Right atrium auricular region (tissue), 2 donors: Measurements from ENCODE around the gene RPS4Y2. TPM values are rescaled to one million over a fixed set of nuclear protein-coding genes. Genes with fewer than 3 reads are reported as not detected.

ENCODE experiments used
- DNase-seq: peaks from one replicate; pipeline ENCODE4 v3.0.0-alpha.2; 2019; ENCODE audit warnings: low spot score
- H3K27ac ChIP-seq, 2 donors: fragments of 200-600 bp; sonication (generic); 1 replicate in 1 of 2; 2 replicates in 1 of 2; pipeline ENCODE4 v1.5.1; 2016 to 2019
- H3K27me3 ChIP-seq, 2 donors: fragments of 200-600 bp; sonication (generic); one replicate each; pipeline versions ENCODE4 v1.5.1 to v1.6.0; 2017 to 2019
- H3K36me3 ChIP-seq: fragments of 200-600 bp; sonication (generic); one replicate; pipeline ENCODE4 v1.5.1; 2016
- H3K4me1 ChIP-seq, 2 donors: fragments of 200-600 bp; sonication (generic); one replicate each; pipeline versions ENCODE4 v1.5.1 to v1.6.0; 2017 to 2019
- H3K4me3 ChIP-seq, 2 donors: fragments of 200-600 bp; sonication (generic); 1 replicate in 1 of 2; 2 replicates in 1 of 2; pipeline ENCODE4 v1.5.1; 2017 to 2019; ENCODE audit warnings: mild to moderate bottlenecking in 1 of 2, moderate library complexity in 1 of 2
- H3K9me3 ChIP-seq, 2 donors: fragments of 200-600 bp; sonication (generic); one replicate each; pipeline ENCODE4 v1.5.1; 2019
- total RNA-seq, 2 donors: library from RNA; depleted of rRNA; stranded (reverse); fragments of >200 nt; gene quantifications; one replicate each; pipeline ENCODE4 v1.1.0, GENCODE V29; 2016
- TF ChIP-seq, protein P1 (sequence below), 2 donors: fragments of 200-600 bp; sonication (generic); IDR thresholded peaks; one replicate each; pipeline ENCODE4 v1.5.1; 2019; ENCODE audit warnings: antibody characterized with exemption in 2 of 2

Gene RPS4Y2
- total RNA-seq, 2 donors from 2014 or later: not detected

DNA sequence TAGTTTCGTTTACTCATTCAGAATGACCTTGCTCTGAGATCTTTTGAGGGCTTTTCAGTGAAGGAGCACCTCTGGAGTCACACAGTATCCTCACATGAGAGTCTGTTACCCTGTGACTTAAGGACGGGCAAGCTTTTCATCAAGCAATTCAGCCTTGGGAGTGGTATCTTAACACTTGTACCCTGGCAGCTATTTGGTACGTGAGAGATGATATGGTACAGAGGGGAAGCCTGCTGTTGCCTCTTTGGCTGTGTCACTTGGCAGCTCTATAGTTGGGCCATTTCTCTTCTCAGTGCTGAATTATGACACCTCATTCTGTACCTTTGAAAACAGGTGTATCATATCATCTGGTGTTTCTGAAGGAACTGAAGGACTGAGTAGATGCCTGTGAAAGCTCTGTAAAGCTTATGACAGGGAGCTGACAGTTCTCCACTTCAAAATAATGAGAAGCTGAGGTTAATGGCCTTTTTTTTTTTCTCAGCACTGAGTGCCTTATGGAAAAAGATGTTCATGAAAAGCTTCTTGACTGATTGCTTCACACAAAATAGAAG lies 24.3 kb downstream of the RPS4Y2 start:
- Histone ChIP-seq H3K9me3 (no peaks in the 10 kb centered on the region), H3K27me3 (no peaks in the 10 kb centered on the region), H3K36me3 (no peaks in the 10 kb centered on the region), H3K27ac (no peak overlapping the region), H3K4me3 (no peak overlapping the region), H3K4me1 (no peaks in the 10 kb centered on the region)
- no peak for DNase-seq
- TF ChIP-seq, protein P1, sequence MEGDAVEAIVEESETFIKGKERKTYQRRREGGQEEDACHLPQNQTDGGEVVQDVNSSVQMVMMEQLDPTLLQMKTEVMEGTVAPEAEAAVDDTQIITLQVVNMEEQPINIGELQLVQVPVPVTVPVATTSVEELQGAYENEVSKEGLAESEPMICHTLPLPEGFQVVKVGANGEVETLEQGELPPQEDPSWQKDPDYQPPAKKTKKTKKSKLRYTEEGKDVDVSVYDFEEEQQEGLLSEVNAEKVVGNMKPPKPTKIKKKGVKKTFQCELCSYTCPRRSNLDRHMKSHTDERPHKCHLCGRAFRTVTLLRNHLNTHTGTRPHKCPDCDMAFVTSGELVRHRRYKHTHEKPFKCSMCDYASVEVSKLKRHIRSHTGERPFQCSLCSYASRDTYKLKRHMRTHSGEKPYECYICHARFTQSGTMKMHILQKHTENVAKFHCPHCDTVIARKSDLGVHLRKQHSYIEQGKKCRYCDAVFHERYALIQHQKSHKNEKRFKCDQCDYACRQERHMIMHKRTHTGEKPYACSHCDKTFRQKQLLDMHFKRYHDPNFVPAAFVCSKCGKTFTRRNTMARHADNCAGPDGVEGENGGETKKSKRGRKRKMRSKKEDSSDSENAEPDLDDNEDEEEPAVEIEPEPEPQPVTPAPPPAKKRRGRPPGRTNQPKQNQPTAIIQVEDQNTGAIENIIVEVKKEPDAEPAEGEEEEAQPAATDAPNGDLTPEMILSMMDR (IDR thresholded peaks at IDR 0.05): no peak

DNA sequence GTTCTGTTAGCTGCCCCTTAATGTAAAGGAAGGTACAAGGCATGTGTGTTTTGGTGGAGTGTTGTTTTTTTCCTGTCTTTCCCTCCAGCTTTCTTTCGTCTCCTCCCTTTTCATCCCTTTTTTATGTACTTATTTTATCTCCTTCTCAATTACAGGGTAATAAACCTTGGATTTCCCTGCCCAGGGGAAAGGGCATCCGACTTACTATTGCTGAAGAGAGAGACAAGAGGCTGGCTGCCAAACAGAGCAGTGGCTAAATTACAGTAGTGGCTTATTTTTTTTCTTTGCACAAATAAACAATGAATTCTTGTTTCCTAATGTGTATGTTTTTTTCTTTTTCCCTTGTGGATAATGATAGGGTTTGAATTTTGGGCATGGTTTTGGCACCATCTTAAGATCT lies 24.9 kb downstream of the RPS4Y2 start:
- no peaks in the 10 kb centered on the region for H3K9me3 ChIP-seq
- H3K4me3 ChIP-seq: no peak overlapping the region
- H3K27me3 ChIP-seq: no peaks in the 10 kb centered on the region
- no peaks in the 10 kb centered on the region for H3K36me3 ChIP-seq
- H3K27ac ChIP-seq: no peak overlapping the region
- DNase-seq: no peak
- TF ChIP-seq, protein P1 (IDR thresholded peaks at IDR 0.05): no peak
- H3K4me1 ChIP-seq: no peaks in the 10 kb centered on the region

DNA sequence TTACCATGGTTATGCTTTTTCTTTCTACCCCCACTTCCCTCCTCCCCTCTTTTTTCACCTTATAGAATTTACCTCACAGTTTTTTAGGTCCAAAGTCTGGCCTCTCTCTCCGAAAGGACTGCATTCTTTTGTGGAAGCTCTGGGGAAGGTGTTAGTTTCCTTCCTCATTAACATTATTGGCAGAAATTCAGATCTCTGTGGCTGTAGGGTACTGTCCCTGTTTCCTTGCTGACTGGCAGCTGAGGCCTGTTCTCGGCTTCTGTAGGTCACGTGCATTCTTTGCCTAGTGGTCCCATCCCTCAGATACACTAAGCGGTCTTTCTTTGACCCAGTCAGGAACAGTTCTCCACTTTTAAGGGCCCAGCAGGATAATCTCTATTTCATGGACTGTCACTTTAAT lies 25.5 kb downstream of the RPS4Y2 start:
- H3K4me1 ChIP-seq: no peaks in the 10 kb centered on the region
- H3K9me3 ChIP-seq: no peaks in the 10 kb centered on the region
- no peaks in the 10 kb centered on the region for H3K36me3 ChIP-seq
- no peaks in the 10 kb centered on the region for H3K27me3 ChIP-seq
- TF ChIP-seq, protein P1 (IDR thresholded peaks at IDR 0.05): no peak
- no peak overlapping the region for H3K4me3 ChIP-seq
- DNase-seq: no peak
- no peak overlapping the region for H3K27ac ChIP-seq

DNA sequence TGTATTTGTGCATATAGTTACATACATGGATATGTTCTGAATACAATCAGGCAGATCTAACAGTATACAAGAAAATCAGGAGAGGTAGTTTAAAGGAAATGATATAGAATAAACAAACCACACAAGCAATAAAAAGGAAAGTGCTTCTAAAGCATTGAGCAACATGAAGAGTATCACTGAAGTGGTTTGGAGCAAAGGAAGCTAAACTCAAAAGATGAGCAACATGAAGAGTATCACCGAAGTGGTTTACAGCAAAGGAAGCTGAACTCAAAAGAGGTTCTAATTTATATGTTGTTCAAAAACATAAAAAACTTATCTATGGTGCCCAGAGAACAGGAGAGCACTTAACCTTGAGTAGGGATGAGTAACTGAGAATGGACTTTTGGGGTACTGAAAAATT lies 29.1 kb downstream of the RPS4Y2 start:
- TF ChIP-seq, protein P1 (IDR thresholded peaks at IDR 0.05): no peak

DNA sequence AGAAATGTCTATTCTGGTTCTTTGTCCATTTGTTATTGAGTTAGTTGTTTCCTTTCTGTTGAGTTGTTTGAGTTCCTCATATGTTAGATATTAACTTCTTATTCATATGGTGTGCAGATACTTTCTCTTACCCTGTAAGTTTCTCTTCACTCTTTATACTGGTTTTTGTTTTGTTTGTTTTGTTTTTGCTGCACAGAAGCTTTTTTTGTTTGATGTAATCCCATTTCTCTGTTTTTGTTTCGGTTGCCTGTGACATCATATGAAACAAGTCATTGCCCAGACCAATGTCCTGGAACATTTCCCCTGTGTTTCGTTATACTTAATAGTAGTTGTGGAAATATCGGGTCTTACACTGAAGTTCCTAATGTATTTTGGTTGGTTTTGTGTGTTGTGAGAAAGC lies 31.2 kb downstream of the RPS4Y2 start:
- Histone ChIP-seq H3K27me3 (no peaks in the 10 kb centered on the region), H3K36me3 (no peaks in the 10 kb centered on the region), H3K4me1 (no peaks in the 10 kb centered on the region), H3K27ac (no peak overlapping the region), H3K4me3 (no peak overlapping the region), H3K9me3 (no peaks in the 10 kb centered on the region)
- TF ChIP-seq, protein P1 (IDR thresholded peaks at IDR 0.05): no peak
- no peak for DNase-seq

More for the DNA sequence above, 29.1 kb downstream of the RPS4Y2 start:
- DNase-seq: no peak
- no peak overlapping the region for H3K4me3 ChIP-seq
- no peaks in the 10 kb centered on the region for H3K9me3 ChIP-seq
- no peaks in the 10 kb centered on the region for H3K4me1 ChIP-seq
- H3K27ac ChIP-seq: no peak overlapping the region
- no peaks in the 10 kb centered on the region for H3K36me3 ChIP-seq
- H3K27me3 ChIP-seq: no peaks in the 10 kb centered on the region
